IPS DF 6.9 (cell line): Measurements from ENCODE around the gene KLF12.

Experiments used
- DNase-seq: peaks from one replicate; pipeline ENCODE4 v3.0.0-alpha.2; 2013; ENCODE audit warnings: low read depth, low spot score
- H3K27ac ChIP-seq: one replicate; pipeline ENCODE4 v1.5.1; 2013; ENCODE audit warnings: low read length, control low read depth
- H3K27me3 ChIP-seq: 2 replicates; pipeline ENCODE4 v1.6.1; 2013; ENCODE audit warnings: mild to moderate bottlenecking, low read length; ENCODE audit not compliant: control insufficient read depth, insufficient read depth
- H3K36me3 ChIP-seq: 2 replicates; pipeline ENCODE4 v1.6.1; 2013; ENCODE audit warnings: low read length; ENCODE audit not compliant: control insufficient read depth, insufficient read depth
- H3K4me1 ChIP-seq: 2 replicates; pipeline ENCODE4 v1.6.1; 2013; ENCODE audit warnings: low read length; ENCODE audit not compliant: control insufficient read depth, insufficient read depth
- H3K4me3 ChIP-seq: 2 replicates; pipeline ENCODE4 v1.5.1; 2013; ENCODE audit warnings: mild to moderate bottlenecking, low read length
- H3K9me3 ChIP-seq: 2 replicates; pipeline ENCODE4 v1.6.1; 2013; ENCODE audit warnings: low read length, inconsistent platforms; ENCODE audit not compliant: control insufficient read depth, insufficient read depth
- WGBS: extraction: QIAGEN DNeasy Blood & Tissue Kit; methylation state at CpG from one replicate; pipeline ENCODE4 v1.1.7; 2013; ENCODE audit warnings: mixed read lengths, missing lambda C conversion rate; ENCODE audit not compliant: insufficient read length, insufficient coverage; 5-methylcytosine and 5-hydroxymethylcytosine counted together

KLF12 gene

DNA sequence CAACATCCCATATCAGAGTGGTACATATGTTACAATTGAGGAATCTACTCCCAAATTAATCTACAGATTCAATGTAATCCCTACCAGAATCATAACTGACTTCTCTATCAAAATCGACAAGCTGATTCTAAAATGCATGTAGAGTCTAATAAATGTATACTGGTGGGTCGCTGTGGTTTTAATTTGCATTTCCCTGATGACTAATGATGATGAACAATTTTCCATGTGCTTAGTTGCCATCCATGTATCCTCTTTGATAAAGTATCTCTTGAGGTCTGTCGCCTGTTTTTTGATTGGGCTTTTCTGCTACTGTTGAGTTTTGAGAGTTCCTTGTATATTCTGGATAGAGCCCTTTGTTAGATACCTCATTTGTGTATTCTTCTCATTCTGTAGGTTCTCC, 43.8 kb downstream of the KLF12 start:
- no peaks in the 10 kb centered on the region for H3K9me3 ChIP-seq
- H3K27ac ChIP-seq, result no peak overlapping the region
- no peaks in the 10 kb centered on the region for H3K36me3 ChIP-seq
- WGBS, result no CpG with 5 or more reads among the region's 3 CpGs
- no peaks in the 10 kb centered on the region for H3K4me1 ChIP-seq
- no peaks in the 10 kb centered on the region for H3K27me3 ChIP-seq
- H3K4me3 ChIP-seq, result no peak overlapping the region
- DNase-seq, result no peak

GRCh38 chr13:74087357-74087756, 46.8 kb downstream of the KLF12 start:
- no CpG with 5 or more reads among the region's 3 CpGs for WGBS
- no peak overlapping the region for H3K4me3 ChIP-seq

More at GRCh38 chr13:74087357-74087756, 46.8 kb downstream of the KLF12 start:
- H3K27me3 ChIP-seq, result no peaks in the 10 kb centered on the region
- H3K36me3 ChIP-seq, result no peaks in the 10 kb centered on the region
- no peak for DNase-seq
- H3K4me1 ChIP-seq, result no peaks in the 10 kb centered on the region
- no peaks in the 10 kb centered on the region for H3K9me3 ChIP-seq
- no peak overlapping the region for H3K27ac ChIP-seq
